ENCODE data around the gene CAPN13. TPM values are rescaled to one million over a fixed set of nuclear protein-coding genes. Genes with fewer than 3 reads are reported as not detected.

The CAPN13 gene
- total and polyA plus RNA-seq, 2 of the 4 experiments (the other 2 are of a cell fraction), result not detected

DNA sequence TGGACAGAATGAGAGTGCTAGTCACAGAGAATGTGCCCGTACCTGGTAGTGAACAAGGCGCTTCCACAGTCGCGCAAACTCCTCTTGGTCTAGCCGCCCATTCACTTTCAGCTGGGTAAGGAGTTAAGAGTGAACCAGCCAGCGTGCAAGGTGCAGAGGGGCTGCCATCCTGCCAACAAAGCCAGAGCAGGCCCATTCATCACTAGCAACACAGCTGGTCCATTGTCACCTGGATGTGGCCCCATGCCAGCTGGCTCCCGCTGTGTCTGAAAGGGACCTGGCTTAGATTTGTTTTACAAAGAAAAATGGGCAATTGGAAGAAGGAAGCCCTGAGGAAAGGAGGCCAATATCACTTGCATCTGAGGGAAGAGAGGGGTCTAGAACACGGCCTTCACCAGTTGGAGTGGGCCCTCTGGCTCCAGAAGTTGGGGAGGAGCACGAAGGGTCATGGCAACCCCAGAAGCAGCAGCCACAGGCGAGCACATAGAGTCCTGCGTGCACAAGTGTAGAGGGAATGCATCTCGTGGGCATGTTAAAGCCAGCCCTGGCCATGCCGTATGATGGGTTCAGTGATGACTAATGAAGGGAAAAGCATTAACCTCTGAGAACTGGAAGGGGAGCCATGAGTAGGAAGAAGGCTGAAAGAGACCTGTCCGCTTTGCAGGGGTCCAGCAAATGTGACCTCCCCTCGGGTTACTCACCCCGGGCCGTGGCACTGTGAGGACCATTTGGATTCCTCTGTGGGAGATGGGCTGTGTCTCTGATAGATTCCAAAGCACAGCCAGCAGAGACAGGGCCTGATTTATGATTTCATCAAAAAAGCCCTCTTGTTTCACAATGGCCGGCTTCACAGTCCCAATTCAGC, 70.6 kb downstream of the CAPN13 start (continued):
- TF ChIP-seq, protein P1, sequence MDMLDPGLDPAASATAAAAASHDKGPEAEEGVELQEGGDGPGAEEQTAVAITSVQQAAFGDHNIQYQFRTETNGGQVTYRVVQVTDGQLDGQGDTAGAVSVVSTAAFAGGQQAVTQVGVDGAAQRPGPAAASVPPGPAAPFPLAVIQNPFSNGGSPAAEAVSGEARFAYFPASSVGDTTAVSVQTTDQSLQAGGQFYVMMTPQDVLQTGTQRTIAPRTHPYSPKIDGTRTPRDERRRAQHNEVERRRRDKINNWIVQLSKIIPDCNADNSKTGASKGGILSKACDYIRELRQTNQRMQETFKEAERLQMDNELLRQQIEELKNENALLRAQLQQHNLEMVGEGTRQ (IDR thresholded peaks at IDR 0.05; ENCODE audit: low read depth, low read length), result no peak

DNA sequence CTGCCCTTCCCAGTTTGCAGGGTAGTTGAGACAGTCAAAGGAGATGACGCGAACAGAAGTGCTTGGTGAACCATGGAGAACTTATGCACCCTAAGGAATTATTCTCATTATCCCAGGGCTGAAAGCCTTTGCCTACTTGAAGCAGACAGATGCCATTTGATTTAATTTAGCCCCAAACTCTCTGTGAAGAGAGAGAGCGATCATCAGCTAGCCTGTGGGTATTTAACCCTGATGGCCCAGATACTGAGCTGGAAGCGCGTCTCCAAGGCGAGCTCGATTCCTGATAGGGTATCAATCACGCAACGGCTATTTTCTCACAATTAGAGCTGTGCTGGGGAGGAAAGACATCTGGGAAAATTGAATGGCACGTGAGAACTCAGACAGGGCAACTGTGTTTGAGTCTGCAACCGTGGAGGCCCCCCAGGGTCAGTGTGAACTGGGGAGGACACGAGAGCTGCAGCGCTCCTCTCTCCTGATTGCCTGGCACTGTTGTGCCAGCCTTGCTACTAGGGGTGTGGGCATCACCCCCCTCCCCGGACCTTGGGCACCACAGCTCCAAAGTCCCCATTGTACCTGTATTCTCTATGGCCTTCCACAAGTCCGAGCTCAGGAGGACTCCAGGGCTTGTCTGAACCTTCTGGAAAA, 73.2 kb downstream of the CAPN13 start:
- H3K4me1 ChIP-seq (ENCODE audit: control insufficient read depth, insufficient read depth, low read length), result no peaks in the 10 kb centered on the region
- intact Hi-C loops (cut with micrococcal nuclease) (no loop called here), in situ Hi-C loops (cut with MboI; ENCODE audit: low sequenced_read_pairs) (no loop called here), dilution Hi-C loops (cut with HindIII; ENCODE audit: low sequenced_read_pairs, unreplicated experiment) (no loop called here)
- no peak overlapping the region for H2BK120ac ChIP-seq (ENCODE audit: low read depth, low read length)
- H4K5ac ChIP-seq (ENCODE audit: low read depth, low read length), result no peak overlapping the region
- CTCF ChIA-PET, result no interaction called here
- H4K20me1 ChIP-seq (ENCODE audit: insufficient read depth, low read length), result no peaks in the 10 kb centered on the region
- no peak overlapping the region for H4K91ac ChIP-seq (ENCODE audit: insufficient read depth, low read depth, low read length)
- no peak overlapping the region for H3K14ac ChIP-seq (replicated peaks; ENCODE audit: low read depth, low read length)
- no peak overlapping the region for H3K9ac ChIP-seq (ENCODE audit: low read depth, low read length)
- H2AK9ac ChIP-seq (replicated peaks; ENCODE audit: low read depth, low read length, poor library complexity), result no peak overlapping the region
- no TSS peak for BruUV-seq (replicated peaks)
- POLR2A ChIA-PET (ENCODE audit: unreplicated experiment), result no interaction called here
- DNase-seq, result no peak
- no peaks in the 10 kb centered on the region for H3K9me3 ChIP-seq (ENCODE audit: control insufficient read depth, insufficient read depth, low read length)
- no peak overlapping the region for H3K4me3 ChIP-seq (ENCODE audit: insufficient read depth, low read depth, low read length)
- no peak for ATAC-seq (ENCODE audit: low read depth)
- H3K27me3 ChIP-seq (ENCODE audit: control insufficient read depth, insufficient read depth, low read length), result peaks cover 42% of the 10 kb centered on the region
- H4K8ac ChIP-seq (ENCODE audit: low read depth in 2 of 2, low read length in 2 of 2), result no peak overlapping the region
- H2BK20ac ChIP-seq (ENCODE audit: low read depth, low read length), result no peak overlapping the region
- WGBS, 2 experiments (ENCODE audit: extremely low coverage in 2 of 2, insufficient read length in 1 of 2), result 33% methylated on average over 3 of the region's 15 CpGs; no CpG with 5 or more reads in 1 of the 2 experiments
- TF ChIP-seq RFX5 (IDR thresholded peaks at IDR 0.05; ENCODE audit: low read depth, low read length) (no peak), CHD1 (IDR thresholded peaks at IDR 0.05; ENCODE audit: low read depth, low read length) (no peak)
- no peaks in the 10 kb centered on the region for H3K9me1 ChIP-seq (ENCODE audit: insufficient read depth, low read length)
- no peaks in the 10 kb centered on the region for H3K36me3 ChIP-seq (ENCODE audit: control insufficient read depth, insufficient read depth, low read length)
- H3K4me2 ChIP-seq (ENCODE audit: low read depth, low read length), result no peak overlapping the region
- no peak overlapping the region for H2BK5ac ChIP-seq (ENCODE audit: low read depth, low read length, poor library complexity, severe bottlenecking)
- H3K23ac ChIP-seq (ENCODE audit: low read depth, low read length), result no peak overlapping the region
- H3K27ac ChIP-seq (ENCODE audit: insufficient read depth, low read length), result no peak overlapping the region
- no peak overlapping the region for H2AK5ac ChIP-seq (ENCODE audit: low read depth, low read length)
- no peak overlapping the region for H3K18ac ChIP-seq (ENCODE audit: low read depth, low read length)
- no peaks in the 10 kb centered on the region for H3K79me1 ChIP-seq (ENCODE audit: low read depth in 1 of 2, low read length in 2 of 2)
- H3K56ac ChIP-seq (ENCODE audit: extremely low read depth, insufficient read depth, low read length), result no peak overlapping the region
- no peak overlapping the region for H2AFZ ChIP-seq (replicated peaks; ENCODE audit: low read length, poor library complexity)
- no peak overlapping the region for H3K4ac ChIP-seq (ENCODE audit: low read depth, low read length)
- no peak overlapping the region for H2BK15ac ChIP-seq (ENCODE audit: low read depth, low read length)
